OCI-LY3 (cell line): ENCODE measurements around the gene PCK2.

Experiments used
- EZH2phosphoT487 ChIP-seq: fragments of 200-600 bp; shearing (Covaris generic); IDR thresholded peaks from 2 replicates; pipeline ENCODE4 v1.6.1; 2018; ENCODE audit warnings: antibody characterized with exemption, mixed run types, low read depth
- TF ChIP-seq, protein P1 (sequence below): fragments of 200-600, 300-600 bp; sonication (generic); IDR thresholded peaks from 2 replicates; pipeline ENCODE4 v1.5.1; 2014; ENCODE audit warnings: antibody characterized with exemption, low read length, low read depth

DNA sequence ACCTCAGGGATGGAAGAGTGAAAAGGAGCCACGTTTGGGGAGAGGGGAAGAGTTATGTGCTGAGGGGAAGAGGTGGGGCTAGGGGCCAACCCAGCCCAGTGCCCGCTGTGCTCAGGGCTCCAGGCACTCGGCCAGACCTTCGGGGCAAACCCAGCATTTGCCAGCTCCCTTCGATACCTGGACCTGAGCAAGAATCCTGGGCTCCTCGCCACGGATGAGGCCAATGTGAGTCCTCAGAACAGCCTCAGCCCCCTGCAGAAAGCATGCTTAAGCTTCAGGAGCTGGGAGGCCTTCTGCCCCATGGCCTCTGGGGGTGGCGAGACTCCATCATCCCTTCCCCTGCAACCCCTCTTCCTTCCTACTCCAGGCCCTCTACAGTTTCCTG, 37.3 kb upstream of the PCK2 start:
- TF ChIP-seq, protein P1, sequence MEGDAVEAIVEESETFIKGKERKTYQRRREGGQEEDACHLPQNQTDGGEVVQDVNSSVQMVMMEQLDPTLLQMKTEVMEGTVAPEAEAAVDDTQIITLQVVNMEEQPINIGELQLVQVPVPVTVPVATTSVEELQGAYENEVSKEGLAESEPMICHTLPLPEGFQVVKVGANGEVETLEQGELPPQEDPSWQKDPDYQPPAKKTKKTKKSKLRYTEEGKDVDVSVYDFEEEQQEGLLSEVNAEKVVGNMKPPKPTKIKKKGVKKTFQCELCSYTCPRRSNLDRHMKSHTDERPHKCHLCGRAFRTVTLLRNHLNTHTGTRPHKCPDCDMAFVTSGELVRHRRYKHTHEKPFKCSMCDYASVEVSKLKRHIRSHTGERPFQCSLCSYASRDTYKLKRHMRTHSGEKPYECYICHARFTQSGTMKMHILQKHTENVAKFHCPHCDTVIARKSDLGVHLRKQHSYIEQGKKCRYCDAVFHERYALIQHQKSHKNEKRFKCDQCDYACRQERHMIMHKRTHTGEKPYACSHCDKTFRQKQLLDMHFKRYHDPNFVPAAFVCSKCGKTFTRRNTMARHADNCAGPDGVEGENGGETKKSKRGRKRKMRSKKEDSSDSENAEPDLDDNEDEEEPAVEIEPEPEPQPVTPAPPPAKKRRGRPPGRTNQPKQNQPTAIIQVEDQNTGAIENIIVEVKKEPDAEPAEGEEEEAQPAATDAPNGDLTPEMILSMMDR, result no peak
- TF ChIP-seq EZH2phosphoT487, result no peak
